ENCODE results near the gene ARHGEF28.

The ARHGEF28 gene

GRCh38 chr5:73987915-73988314, 361.9 kb downstream of the ARHGEF28 start:
- H3K9me3 ChIP-seq (ENCODE audit: control insufficient read depth, low read depth, low read length), result no peaks in the 10 kb centered on the region
- no peaks in the 10 kb centered on the region for H3K27me3 ChIP-seq (ENCODE audit: control insufficient read depth, insufficient read depth, low read length)
- no peak overlapping the region for H3K9ac ChIP-seq (ENCODE audit: low read length)
- H3K4me3 ChIP-seq (ENCODE audit: low read length), result no peak overlapping the region
- no peak overlapping the region for H3K27ac ChIP-seq (ENCODE audit: low read length)
- no peaks in the 10 kb centered on the region for H3K4me1 ChIP-seq (ENCODE audit: control insufficient read depth, low read depth, low read length)
- H3K36me3 ChIP-seq (ENCODE audit: control insufficient read depth, low read depth, low read length), result no peaks in the 10 kb centered on the region

DNA sequence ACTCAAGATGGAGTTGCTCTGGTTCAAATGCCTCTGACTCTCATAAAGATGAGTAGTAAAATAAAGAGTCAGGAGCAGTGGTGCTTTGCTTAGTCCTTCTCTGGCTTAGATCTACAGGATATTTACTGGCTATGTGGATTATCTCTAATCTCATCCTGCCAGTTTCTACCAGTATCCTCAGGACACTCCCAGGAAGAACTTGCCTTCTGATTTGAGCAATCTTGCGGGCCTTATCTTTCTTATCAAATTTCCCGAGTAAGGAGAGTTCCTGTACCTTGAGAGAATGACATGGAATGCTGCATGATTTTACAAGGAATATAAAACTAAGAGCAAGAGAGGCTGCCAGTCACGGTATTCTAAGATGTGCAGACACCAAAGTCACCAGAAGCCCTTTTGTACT, 364.0 kb downstream of the ARHGEF28 start:
- H3K27me3 ChIP-seq (ENCODE audit: control insufficient read depth, insufficient read depth, low read length), result no peaks in the 10 kb centered on the region
- H3K36me3 ChIP-seq (ENCODE audit: control insufficient read depth, low read depth, low read length), result no peaks in the 10 kb centered on the region
- no peaks in the 10 kb centered on the region for H3K4me1 ChIP-seq (ENCODE audit: control insufficient read depth, low read depth, low read length)
- H3K27ac ChIP-seq (ENCODE audit: low read length), result no peak overlapping the region
- no peak overlapping the region for H3K9ac ChIP-seq (ENCODE audit: low read length)
- no peaks in the 10 kb centered on the region for H3K9me3 ChIP-seq (ENCODE audit: control insufficient read depth, low read depth, low read length)
- no peak overlapping the region for H3K4me3 ChIP-seq (ENCODE audit: low read length)

Measured in iPS-18a (cell line).